Measurements from ENCODE around the gene HDDC2. TPM values are rescaled to one million over a fixed set of nuclear protein-coding genes. Genes with fewer than 3 reads are reported as not detected.

The HDDC2 gene
- total RNA-seq, 1 donor from 2014 or later: 84.8 TPM

Other genes starting within 250 kb of the HDDC2 start
- gene TPD52L1, start 148.2 kb downstream of the HDDC2 start, total RNA-seq: 43.5 TPM

Data from Right ventricle myocardium superior (tissue), 1 donor.